ENCODE data around the gene TNFRSF25. TPM values are rescaled to one million over a fixed set of nuclear protein-coding genes. Genes with fewer than 3 reads are reported as not detected.

Gene TNFRSF25
- total RNA-seq, 1 experiment from 2014 or later = 19.4 TPM

- H4K20me1 ChIP-seq (ENCODE audit: control insufficient read depth, insufficient read depth, insufficient read length) = no peaks in the 10 kb centered on the region
Measured at GRCh38 chr1:6464915-6465314, 1.1 kb downstream of the TNFRSF25 start.

More at GRCh38 chr1:6464915-6465314, 1.1 kb downstream of the TNFRSF25 start:
- Histone ChIP-seq H4K5ac (ENCODE audit: insufficient read length, low read depth, low read length) (no peak overlapping the region), H4K91ac (ENCODE audit: insufficient read length, low read depth, low read length) (no peak overlapping the region), H3K14ac (ENCODE audit: insufficient read depth, low read length) (no peak overlapping the region), H3K27me3 (ENCODE audit: insufficient read depth, low read length) (no peaks in the 10 kb centered on the region), H3K79me2 (ENCODE audit: insufficient read depth, low read length) (no peaks in the 10 kb centered on the region), H2BK120ac (ENCODE audit: low read depth, low read length, poor library complexity, severe bottlenecking) (no peak overlapping the region), H3K23me2 (ENCODE audit: insufficient read length, low read depth, low read length, poor library complexity, severe bottlenecking) (no peaks in the 10 kb centered on the region), H3K56ac (ENCODE audit: insufficient read length, low read depth, low read length) (no peak overlapping the region), H3K4me2 (ENCODE audit: insufficient read depth, insufficient read length, low read length) (no peak overlapping the region), H2BK15ac (ENCODE audit: low read depth, low read length) (no peak overlapping the region), H3T11ph (ENCODE audit: low read length) (no peak overlapping the region), H4K8ac (replicated peaks; ENCODE audit: insufficient read length, low read depth, low read length) (no peak overlapping the region), H3K4ac (ENCODE audit: low read depth, low read length) (no peak overlapping the region), H3K27ac (ENCODE audit: insufficient read length, low read depth, low read length) (no peak overlapping the region), H2BK5ac (ENCODE audit: insufficient read length, low read length) (no peak overlapping the region), H3K9me3 (ENCODE audit: control insufficient read depth, low read depth, low read length) (no peaks in the 10 kb centered on the region), H3K9ac (ENCODE audit: extremely low read depth, insufficient read length, low read length) (no peak overlapping the region), H2BK20ac (ENCODE audit: low read depth, low read length, poor library complexity, severe bottlenecking) (no peak overlapping the region), H3K18ac (ENCODE audit: insufficient read length, low read depth, low read length) (no peak overlapping the region), H3K23ac (ENCODE audit: insufficient read length, low read depth, low read length) (no peak overlapping the region), H2AFZ (ENCODE audit: low read length) (no peak overlapping the region), H2AK5ac (ENCODE audit: insufficient read length, low read length) (no peak overlapping the region), H3K79me1 (ENCODE audit: insufficient read depth, low read depth, low read length, poor library complexity, severe bottlenecking) (no peaks in the 10 kb centered on the region), H3K4me1 (ENCODE audit: insufficient read depth, low read length) (no peaks in the 10 kb centered on the region; the same call in 1 of the 2 replicates), H2BK12ac (ENCODE audit: insufficient read length, low read depth, low read length) (no peak overlapping the region)
- Mint-ChIP-seq H3K36me3 (ENCODE audit: insufficient read depth in 1 of 3, low read depth in 3 of 3) (peaks cover 8 to 47% (median 46%) of the 10 kb centered on the region in 3 experiments; a peak in 6 of 7 replicates), H3K9me3 (no peaks in the 10 kb centered on the region), H3K27ac (peak overlapping the region in 2 of 3 experiments; percentile 9 to 42; a peak in 2 of 7 replicates), H3K27me3 (ENCODE audit: low read depth) (no peaks in the 10 kb centered on the region; the same call in 1 of the 2 replicates), H3K4me1 (peaks cover 11 to 22% of the 10 kb centered on the region in 2 experiments), H3K4me3 (no peak overlapping the region)
- no peak; the same call in 2 of the 3 replicates for TF ChIP-seq CTCF (conservative IDR thresholded peaks at IDR 0.05)
- no peak for DNase-seq
- WGBS (ENCODE audit: extremely low coverage, insufficient read length, low lambda C conversion rate) = no CpG with 5 or more reads among the region's 5 CpGs

All from H9 (cell line).